Astrocyte of the cerebellum (primary cell): Measurements from ENCODE around the gene ACO2.

Experiments
- DNase-seq: peaks from one replicate; pipeline ENCODE4 v3.0.0-alpha.2; 2011; ENCODE audit warnings: low read depth
- H3K4me3 ChIP-seq: 2 replicates; pipeline ENCODE4 v1.5.1; 2011; ENCODE audit warnings: mild to moderate bottlenecking, low read depth, low read length, moderate library complexity
- CTCF ChIP-seq: IDR thresholded peaks from 2 replicates; pipeline ENCODE4 v1.5.1; 2012; ENCODE audit warnings: low read length, low read depth, moderate library complexity, mild to moderate bottlenecking; ENCODE audit errors: missing control alignments
- in situ Hi-C: cut with HindIII; loops from 2 replicates; pipeline ENCODE4 v1.10.0; 2017; ENCODE audit warnings: low sequenced_read_pairs

The ACO2 gene

GRCh38 chr22:41488596-41489385 is 19.9 kb downstream of the ACO2 start:
- no peak overlapping the region for H3K4me3 ChIP-seq
- TF ChIP-seq CTCF, result no peak
- DNase-seq, result no peak
- in situ Hi-C loops, result loop anchor here (5.0 kb wide), 1 partner anchor 41 kb away; the partner anchor contains the start of gene TOB2

- no peak for TF ChIP-seq CTCF
- in situ Hi-C loops, result no loop called here
- no peak overlapping the region for H3K4me3 ChIP-seq
Observed at GRCh38 chr22:41491374-41492100, 22.6 kb downstream of the ACO2 start.

GRCh38 chr22:41498303-41498835 is 29.5 kb downstream of the ACO2 start:
- no peak for DNase-seq
- in situ Hi-C loops, result no loop called here
- H3K4me3 ChIP-seq, result no peak overlapping the region
- no peak for TF ChIP-seq CTCF

More at GRCh38 chr22:41491374-41492100, 22.6 kb downstream of the ACO2 start:
- DNase-seq, result peak; percentile 77

- in situ Hi-C loops, result no loop called here
- no peak for DNase-seq
Observed at GRCh38 chr22:41499624-41500280, 30.8 kb downstream of the ACO2 start.

GRCh38 chr22:41500303-41500702 is 31.4 kb downstream of the ACO2 start:
- no peak for TF ChIP-seq CTCF
- DNase-seq, result no peak
- in situ Hi-C loops, result no loop called here
- no peak overlapping the region for H3K4me3 ChIP-seq

More at GRCh38 chr22:41499624-41500280, 30.8 kb downstream of the ACO2 start:
- no peak overlapping the region for H3K4me3 ChIP-seq
- no peak for TF ChIP-seq CTCF

- TF ChIP-seq CTCF, result peak; percentile 36
- in situ Hi-C loops, result no loop called here
- no peak overlapping the region for H3K4me3 ChIP-seq
- no peak for DNase-seq
Observed at GRCh38 chr22:41501209-41501608, 32.3 kb downstream of the ACO2 start.
